ENCODE data around the gene PPP2R2B.

Gene PPP2R2B

GRCh38 chr5:146828385-146828784 lies 50.2 kb downstream of the PPP2R2B start:
- H3K9me3 ChIP-seq: no peaks in the 10 kb centered on the region
- TF ChIP-seq CTCF (IDR thresholded peaks at IDR 0.05): no peak
- H3K27me3 ChIP-seq: peaks cover 7% of the 10 kb centered on the region
- H3K36me3 ChIP-seq: no peaks in the 10 kb centered on the region
- H3K27ac ChIP-seq: no peak overlapping the region
- H3K4me1 ChIP-seq (ENCODE audit: control insufficient read depth in 1 of 2, insufficient read depth in 1 of 2, low read depth in 1 of 2, low read length in 1 of 2): no peaks in the 10 kb centered on the region
- H3K4me3 ChIP-seq (ENCODE audit: low read depth in 1 of 2, low read length in 1 of 2): no peak overlapping the region

GRCh38 chr5:146827901-146828300 lies 50.7 kb downstream of the PPP2R2B start:
- TF ChIP-seq CTCF (IDR thresholded peaks at IDR 0.05): no peak
- H3K27me3 ChIP-seq: peaks cover 7% of the 10 kb centered on the region
- H3K4me1 ChIP-seq (ENCODE audit: control insufficient read depth in 1 of 2, insufficient read depth in 1 of 2, low read depth in 1 of 2, low read length in 1 of 2): no peaks in the 10 kb centered on the region
- H3K9me3 ChIP-seq: no peaks in the 10 kb centered on the region
- H3K4me3 ChIP-seq (ENCODE audit: low read depth in 1 of 2, low read length in 1 of 2): no peak overlapping the region
- H3K27ac ChIP-seq: no peak overlapping the region
- no peaks in the 10 kb centered on the region for H3K36me3 ChIP-seq

- Histone ChIP-seq H3K9me3 (no peaks in the 10 kb centered on the region), H3K27ac (no peak overlapping the region), H3K27me3 (peaks cover 7% of the 10 kb centered on the region), H3K4me3 (ENCODE audit: low read depth in 1 of 2, low read length in 1 of 2) (no peak overlapping the region), H3K36me3 (no peaks in the 10 kb centered on the region), H3K4me1 (ENCODE audit: control insufficient read depth in 1 of 2, insufficient read depth in 1 of 2, low read depth in 1 of 2, low read length in 1 of 2) (no peaks in the 10 kb centered on the region)
- TF ChIP-seq CTCF (IDR thresholded peaks at IDR 0.05): no peak
Measured at GRCh38 chr5:146825033-146825432, 53.5 kb downstream of the PPP2R2B start.

GRCh38 chr5:146821732-146822131 lies 56.8 kb downstream of the PPP2R2B start:
- Histone ChIP-seq H3K27ac (no peak overlapping the region), H3K36me3 (no peaks in the 10 kb centered on the region), H3K4me1 (ENCODE audit: control insufficient read depth in 1 of 2, insufficient read depth in 1 of 2, low read depth in 1 of 2, low read length in 1 of 2) (no peaks in the 10 kb centered on the region), H3K4me3 (ENCODE audit: low read depth in 1 of 2, low read length in 1 of 2) (no peak overlapping the region), H3K27me3 (peaks cover 5% of the 10 kb centered on the region), H3K9me3 (no peaks in the 10 kb centered on the region)
- TF ChIP-seq CTCF (IDR thresholded peaks at IDR 0.05): no peak

GRCh38 chr5:146820987-146821386 lies 57.6 kb downstream of the PPP2R2B start:
- H3K27me3 ChIP-seq: no peaks in the 10 kb centered on the region
- H3K9me3 ChIP-seq: no peaks in the 10 kb centered on the region
- no peaks in the 10 kb centered on the region for H3K36me3 ChIP-seq
- H3K27ac ChIP-seq: no peak overlapping the region
- no peak for TF ChIP-seq CTCF (IDR thresholded peaks at IDR 0.05)
- no peaks in the 10 kb centered on the region for H3K4me1 ChIP-seq (ENCODE audit: control insufficient read depth in 1 of 2, insufficient read depth in 1 of 2, low read depth in 1 of 2, low read length in 1 of 2)
- H3K4me3 ChIP-seq (ENCODE audit: low read depth in 1 of 2, low read length in 1 of 2): no peak overlapping the region

GRCh38 chr5:146818822-146819221 lies 59.7 kb downstream of the PPP2R2B start:
- no peak overlapping the region for H3K27ac ChIP-seq
- no peaks in the 10 kb centered on the region for H3K27me3 ChIP-seq
- no peak for TF ChIP-seq CTCF (IDR thresholded peaks at IDR 0.05)
- peaks cover 0 to 3% of the 10 kb centered on the region in 2 experiments for H3K4me1 ChIP-seq (ENCODE audit: control insufficient read depth in 1 of 2, insufficient read depth in 1 of 2, low read depth in 1 of 2, low read length in 1 of 2)
- no peak overlapping the region for H3K4me3 ChIP-seq (ENCODE audit: low read depth in 1 of 2, low read length in 1 of 2)
- H3K36me3 ChIP-seq: no peaks in the 10 kb centered on the region
- no peaks in the 10 kb centered on the region for H3K9me3 ChIP-seq

All from neutrophil (primary cell).